Stimulated activated CD4-positive, alpha-beta T cell treated with anti-CD3 and anti-CD28 coated beads, Interleukin-15, amount 100 ng/mL, for 48 hours (primary cell): ENCODE measurements around the gene SAC3D1.
"Not testable (repeated sequence)": the region's sequence is repeated elsewhere in the genome, so short reads cannot be mapped to it uniquely, and the experiment has no call there.

Experiments
- DNase-seq, 2 donors: peaks; one replicate each; pipeline ENCODE4 v3.0.0-alpha.2; 2020; ENCODE audit warnings: low read depth in 2 of 2

SAC3D1 gene

GRCh38 chr11:65023502-65023901 is 17.5 kb upstream of the SAC3D1 start:
- DNase-seq: not testable (repeated sequence)

GRCh38 chr11:65026810-65027209 is 14.2 kb upstream of the SAC3D1 start:
- DNase-seq: no peak

DNA sequence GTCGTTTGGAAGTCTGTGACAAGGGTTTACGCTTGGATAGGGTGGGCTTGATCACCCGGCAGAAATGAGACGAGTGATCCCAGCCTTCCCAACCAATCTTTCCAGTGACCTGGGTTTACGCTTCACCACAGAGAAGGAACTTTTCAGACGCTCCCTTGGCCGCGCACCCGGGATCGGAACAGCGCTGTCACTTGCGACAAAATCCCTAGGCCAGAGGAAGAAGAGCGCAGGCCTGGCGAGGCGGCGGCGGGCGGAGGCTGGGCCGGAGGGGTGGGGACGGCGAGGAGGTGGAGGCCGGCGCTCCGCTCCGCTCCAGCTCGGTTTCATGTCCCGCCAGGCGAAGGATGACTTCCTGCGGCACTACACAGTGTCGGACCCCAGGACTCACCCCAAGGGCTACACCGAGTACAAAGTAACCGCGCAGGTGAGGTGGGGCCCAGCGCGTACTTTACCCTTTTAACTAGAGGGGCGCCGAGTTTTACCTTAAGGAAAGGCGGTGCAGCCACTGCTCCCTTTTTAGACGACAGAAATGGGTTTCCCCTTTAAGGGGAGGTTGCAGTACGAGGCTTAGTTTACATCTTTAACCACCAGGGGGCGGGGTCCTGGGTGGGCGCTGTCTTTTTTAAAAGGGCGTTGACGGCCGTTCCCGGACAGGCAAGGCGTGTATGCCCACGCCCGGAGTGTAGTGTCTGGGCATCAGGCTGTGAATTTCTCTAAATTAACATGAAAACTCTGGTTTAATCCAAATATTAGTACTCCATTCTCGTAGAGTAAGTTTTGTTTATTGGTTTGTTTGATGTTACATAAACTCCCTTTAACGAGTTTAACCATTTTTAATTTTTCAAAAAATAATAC is 13.6 kb upstream of the SAC3D1 start, which contains the start of gene SNX15:
TSS of gene SNX15 (plus strand) at position 227 of the 855 bp plus-strand sequence. CDS start at position 326, 99 bp downstream.
- peak; percentile 81 to 90 for DNase-seq

GRCh38 chr11:65032216-65032615 is 8.8 kb upstream of the SAC3D1 start:
- DNase-seq: no peak

- no peak for DNase-seq
Measured at GRCh38 chr11:65034423-65034822, 6.6 kb upstream of the SAC3D1 start.

DNA sequence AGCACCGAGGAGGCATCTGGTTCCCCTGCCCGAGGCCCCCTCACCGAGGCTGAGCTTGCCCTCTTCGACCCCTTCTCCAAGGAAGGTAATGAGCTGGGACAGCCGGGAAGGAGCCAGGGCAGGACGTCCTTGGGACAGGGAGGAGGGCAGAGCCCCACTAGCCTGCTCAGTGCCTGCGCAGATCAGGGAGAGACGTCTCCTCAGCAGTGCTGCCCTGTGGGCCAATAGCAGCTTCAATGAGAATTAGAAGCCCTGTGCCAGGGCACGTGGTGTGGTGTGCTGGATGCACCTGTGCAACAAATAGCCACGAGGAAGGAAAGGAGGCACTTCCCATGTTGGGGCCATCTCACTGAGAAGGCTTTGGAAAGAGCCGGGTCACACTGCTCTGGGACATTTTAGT is 5.4 kb upstream of the SAC3D1 start:
- DNase-seq: no peak

DNA sequence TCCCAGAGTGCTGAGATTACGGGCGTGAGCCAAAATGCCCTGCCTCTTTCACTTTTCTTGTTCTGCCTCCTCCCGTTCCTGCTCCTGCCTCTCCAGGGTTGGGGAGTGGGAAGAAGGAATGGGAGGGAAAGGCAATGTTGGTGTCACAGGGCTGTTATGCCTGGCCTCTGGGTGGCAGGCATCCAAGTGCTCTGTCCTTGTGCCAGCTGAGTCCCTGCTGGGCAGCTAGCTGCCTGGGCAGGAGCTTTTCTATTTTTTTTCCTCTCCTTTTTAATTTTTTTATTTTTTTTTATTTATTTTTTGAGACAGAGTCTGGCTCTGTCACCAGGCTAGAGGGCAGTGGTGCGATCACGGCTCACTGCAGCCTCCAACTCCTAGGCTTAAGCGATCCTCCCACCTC is 4.1 kb upstream of the SAC3D1 start:
- DNase-seq: no peak

DNA sequence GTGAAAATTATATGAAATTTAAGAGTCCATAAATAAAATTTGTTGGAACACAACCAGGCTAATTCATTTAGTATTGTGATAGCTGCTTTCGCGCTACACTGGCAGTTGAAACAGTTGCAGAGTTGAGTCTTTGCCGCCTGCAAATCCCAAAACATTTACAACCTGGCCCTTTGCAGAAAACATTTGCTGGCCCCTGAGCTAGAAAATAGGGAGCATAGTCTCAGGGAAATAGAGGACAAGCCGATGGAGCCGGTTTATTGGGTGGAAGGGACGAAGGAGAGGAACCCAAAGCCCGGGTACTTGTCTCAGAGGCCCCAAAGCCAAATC is 527 bp upstream of the SAC3D1 start:
- no peak for DNase-seq

DNA sequence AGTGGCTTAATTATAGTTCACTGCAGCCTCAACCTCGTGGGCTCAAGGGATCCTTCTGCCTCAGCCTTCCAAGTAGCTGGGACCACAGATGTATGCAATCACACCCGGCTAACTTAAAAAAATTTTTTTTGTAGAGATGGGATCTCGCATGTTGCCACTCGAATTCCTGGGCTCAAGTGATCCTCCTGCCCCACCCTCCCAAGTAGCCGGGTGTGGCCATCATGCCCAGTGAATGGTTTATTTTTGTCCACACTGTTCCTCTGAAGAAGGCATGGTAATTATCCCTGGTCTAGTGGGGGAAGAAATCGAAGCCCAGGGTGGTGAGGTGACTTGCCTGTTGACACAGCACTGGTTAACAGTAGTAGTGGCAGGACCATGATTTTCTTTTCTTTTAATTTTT is 1.9 kb downstream of the SAC3D1 start:
- no peak for DNase-seq

DNA sequence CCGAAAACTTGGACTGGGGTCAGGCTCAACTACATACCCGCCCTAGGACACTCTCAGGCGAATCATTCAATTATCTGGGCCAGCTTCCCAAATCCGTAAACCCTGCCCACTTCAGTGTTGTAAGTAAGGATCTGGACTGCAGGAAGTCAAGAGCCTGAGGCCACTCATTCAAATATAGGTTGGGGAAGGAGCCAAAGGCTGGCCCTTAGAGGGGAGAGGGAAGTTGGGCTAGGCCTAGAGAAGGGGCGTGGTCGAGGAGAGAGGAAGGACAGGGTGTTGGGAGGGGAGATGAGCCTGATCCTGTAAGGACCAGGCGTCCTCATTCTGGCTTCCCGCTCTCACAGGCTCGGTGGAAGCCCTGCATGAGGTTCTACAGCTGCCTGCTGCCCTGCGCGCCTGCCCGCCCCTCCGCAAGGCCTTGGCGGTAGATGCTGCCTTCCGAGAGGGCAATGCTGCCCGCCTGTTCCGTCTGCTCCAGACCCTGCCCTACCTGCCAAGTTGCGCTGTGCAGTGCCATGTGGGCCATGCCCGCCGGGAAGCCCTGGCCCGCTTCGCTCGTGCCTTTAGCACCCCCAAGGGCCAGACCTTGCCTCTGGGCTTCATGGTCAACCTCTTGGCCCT is 3.0 kb downstream of the SAC3D1 start:
- DNase-seq: no peak

GRCh38 chr11:65045061-65045460 is 4.1 kb downstream of the SAC3D1 start:
- no peak for DNase-seq

DNA sequence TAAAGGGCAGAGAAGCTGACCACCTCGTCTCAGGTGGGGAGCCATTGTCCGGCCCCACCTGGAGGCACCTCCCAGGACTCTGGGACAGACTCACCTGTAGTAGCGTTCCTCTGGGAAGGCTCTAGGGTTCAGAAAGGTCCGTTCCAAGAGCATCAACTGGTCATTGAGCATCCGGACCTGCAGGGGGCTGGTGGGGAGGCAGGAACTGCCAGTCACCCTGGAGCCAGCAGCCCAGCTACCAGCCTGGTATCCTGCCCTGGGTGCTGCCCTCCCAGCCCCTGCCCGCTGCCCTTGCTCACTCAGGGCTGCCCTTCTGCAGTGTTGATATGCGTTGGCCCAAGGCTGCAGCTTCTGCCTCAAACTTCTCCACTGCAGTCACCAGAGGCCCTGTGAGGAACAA is 4.7 kb downstream of the SAC3D1 start:
- DNase-seq: no peak

DNA sequence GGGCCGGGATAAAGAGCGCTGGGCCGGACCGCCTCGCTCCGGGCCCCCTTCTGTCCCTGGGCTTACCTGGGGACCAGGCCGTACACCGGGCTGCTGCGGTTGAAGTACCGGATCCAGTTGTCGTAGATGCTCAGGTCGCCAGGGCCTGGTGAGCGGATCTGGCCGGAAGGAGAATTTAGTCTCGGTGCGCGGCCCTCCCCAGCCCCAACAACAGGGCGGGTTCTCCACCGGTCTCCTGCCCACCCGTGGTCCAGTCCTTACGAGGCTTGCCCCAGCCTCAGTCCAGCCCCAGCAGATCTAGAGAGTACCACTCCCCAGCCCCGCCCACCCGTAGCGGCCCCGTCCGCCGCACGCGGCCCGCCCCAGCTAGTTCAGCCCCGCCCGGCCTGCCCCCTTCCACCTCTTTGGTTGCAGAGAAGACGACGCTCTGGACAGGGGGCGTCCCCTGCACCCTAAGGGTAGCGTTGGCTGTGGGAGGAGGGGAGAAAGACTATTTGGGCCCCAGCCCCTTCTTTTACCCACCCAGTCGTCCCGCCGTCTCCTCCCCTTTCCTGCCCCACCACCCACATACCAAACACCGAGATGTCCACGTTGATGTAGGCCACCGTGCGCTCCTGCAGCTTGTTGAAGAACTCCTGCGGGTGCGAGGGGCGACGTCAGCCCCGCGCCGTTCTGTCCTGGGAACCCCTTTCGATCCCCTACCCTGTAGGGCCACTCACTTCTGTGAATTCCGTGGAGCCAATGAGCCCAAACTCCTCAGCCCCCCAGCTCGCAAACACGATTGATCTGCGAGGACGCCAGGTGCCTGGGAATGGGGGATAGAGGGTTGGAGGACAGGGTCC is 6.8 kb downstream of the SAC3D1 start:
- no peak for DNase-seq

DNA sequence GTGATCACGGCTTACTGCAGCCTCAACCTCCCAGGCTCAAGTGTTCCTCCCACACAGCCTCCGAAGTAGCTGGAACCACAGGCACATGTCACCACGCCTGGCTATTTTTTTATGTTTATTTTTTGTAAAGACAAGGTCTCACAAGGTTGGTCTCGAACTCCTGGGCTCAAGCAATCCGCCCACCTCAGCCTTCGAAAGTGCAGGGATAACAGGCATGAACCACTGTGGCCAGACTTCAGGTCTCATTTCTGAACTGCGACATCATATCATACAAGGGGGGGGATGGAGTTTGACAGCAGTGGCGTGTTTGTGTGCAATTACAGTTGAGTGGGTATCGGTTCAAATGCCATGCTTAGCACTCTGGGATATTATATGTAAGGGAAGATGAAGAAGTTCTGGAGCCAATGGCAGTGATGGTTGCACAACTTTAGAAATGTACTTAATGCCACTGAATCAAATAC is 10.4 kb downstream of the SAC3D1 start:
- no peak for DNase-seq

- no peak for DNase-seq
Measured at GRCh38 chr11:65053827-65054508, 13.0 kb downstream of the SAC3D1 start.

DNA sequence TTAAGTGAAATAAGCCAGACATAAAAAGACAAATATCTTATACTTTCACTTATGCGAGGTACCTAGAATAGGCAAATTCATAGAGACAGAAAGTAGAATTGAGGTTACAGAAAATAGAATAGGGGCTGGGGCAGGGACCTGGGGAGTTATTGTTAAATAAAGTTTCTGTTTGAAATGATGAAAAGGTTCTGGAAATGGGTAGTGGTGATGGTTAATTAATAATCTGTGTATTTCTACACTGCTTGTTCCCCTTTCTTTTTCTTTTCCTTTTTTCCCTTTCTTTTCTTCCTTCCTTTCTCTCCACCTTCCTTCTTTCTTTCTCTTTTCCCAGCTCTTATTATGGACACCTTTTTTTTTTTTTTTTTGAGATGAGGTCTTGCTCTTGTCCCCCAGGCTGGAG is 14.5 kb downstream of the SAC3D1 start:
- DNase-seq: no peak

- DNase-seq: no peak
Measured at GRCh38 chr11:65056999-65057398, 16.0 kb downstream of the SAC3D1 start.

- DNase-seq: no peak
Measured at GRCh38 chr11:65057526-65057925, 16.5 kb downstream of the SAC3D1 start.

GRCh38 chr11:65058012-65058411 is 17.0 kb downstream of the SAC3D1 start:
- no peak for DNase-seq

DNA sequence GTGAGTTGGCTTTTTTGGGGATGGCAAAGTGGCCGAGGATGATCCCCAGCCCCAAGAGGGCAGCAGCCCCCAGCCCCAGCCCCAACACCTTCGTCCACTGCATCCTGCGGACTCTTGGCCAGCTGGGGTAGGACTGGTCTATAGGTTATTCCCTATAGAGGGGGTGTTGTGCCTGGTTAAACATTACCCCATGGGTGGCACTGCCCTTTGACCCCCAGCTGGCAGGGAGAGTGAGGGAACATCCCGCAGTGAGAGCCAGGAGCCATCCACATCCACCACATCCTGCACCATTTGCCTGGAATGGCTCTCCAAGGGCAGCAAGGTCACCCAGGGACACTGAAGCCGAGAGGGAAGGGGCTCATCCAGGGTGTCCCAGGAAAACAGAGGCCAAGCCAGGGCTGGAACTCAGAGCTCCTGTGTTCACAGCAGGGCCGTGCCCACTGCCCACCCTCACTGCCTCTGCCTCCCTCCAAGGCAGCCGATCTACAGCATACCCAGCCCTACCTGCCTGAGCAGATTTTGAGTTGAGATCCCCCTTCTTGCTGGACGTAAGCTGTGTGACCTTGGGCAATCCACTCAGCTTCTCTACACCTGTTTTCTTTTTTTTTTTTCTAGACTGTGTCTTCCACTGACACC is 17.5 kb downstream of the SAC3D1 start, which contains the start of gene NAALADL1:
TSS of gene NAALADL1 (minus strand) at position 135 of the 636 bp plus-strand sequence. CDS start at position 103, 32 bp downstream.
- no peak for DNase-seq

GRCh38 chr11:65059523-65059922 is 18.5 kb downstream of the SAC3D1 start:
- DNase-seq: no peak
